Measurements from ENCODE around the gene SETBP1.

Gene SETBP1

DNA sequence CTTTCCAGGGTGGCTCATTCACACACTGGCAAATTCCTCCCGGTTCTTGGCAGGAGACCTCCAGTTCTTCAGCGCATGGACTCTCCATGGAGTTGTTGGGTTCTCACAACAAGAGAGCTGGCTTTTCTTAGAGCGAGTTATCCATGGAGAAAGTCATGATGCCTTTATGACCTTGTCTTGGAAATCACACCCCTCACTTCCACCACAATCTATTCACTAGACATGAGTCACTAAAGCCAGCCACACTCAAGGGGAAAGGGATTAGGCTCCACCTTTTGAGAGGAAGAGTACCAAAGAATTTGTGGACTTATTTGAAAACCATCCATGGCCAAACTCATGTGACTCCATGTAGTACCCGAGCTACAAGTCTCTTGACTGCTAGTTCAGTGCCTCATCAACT lies 160.5 kb downstream of the SETBP1 start:
- no peak overlapping the region for H3K4me3 ChIP-seq (ENCODE audit: low read depth, low read length)
- H3K79me2 ChIP-seq (ENCODE audit: control insufficient read depth, insufficient read depth, low read length, unreplicated experiment) = no peaks in the 10 kb centered on the region
- peaks cover 8% of the 10 kb centered on the region for H3K4me1 ChIP-seq (ENCODE audit: control insufficient read depth, insufficient read depth, low read length, unreplicated experiment)
- no peaks in the 10 kb centered on the region for H3K27me3 ChIP-seq (ENCODE audit: insufficient read depth, low read length)
- no peak overlapping the region for H3K27ac ChIP-seq (ENCODE audit: low read depth, low read length)
- no peak overlapping the region for H2AFZ ChIP-seq (ENCODE audit: low read length, unreplicated experiment)
- no peaks in the 10 kb centered on the region for H3K36me3 ChIP-seq (ENCODE audit: insufficient read depth, low read length)

DNA sequence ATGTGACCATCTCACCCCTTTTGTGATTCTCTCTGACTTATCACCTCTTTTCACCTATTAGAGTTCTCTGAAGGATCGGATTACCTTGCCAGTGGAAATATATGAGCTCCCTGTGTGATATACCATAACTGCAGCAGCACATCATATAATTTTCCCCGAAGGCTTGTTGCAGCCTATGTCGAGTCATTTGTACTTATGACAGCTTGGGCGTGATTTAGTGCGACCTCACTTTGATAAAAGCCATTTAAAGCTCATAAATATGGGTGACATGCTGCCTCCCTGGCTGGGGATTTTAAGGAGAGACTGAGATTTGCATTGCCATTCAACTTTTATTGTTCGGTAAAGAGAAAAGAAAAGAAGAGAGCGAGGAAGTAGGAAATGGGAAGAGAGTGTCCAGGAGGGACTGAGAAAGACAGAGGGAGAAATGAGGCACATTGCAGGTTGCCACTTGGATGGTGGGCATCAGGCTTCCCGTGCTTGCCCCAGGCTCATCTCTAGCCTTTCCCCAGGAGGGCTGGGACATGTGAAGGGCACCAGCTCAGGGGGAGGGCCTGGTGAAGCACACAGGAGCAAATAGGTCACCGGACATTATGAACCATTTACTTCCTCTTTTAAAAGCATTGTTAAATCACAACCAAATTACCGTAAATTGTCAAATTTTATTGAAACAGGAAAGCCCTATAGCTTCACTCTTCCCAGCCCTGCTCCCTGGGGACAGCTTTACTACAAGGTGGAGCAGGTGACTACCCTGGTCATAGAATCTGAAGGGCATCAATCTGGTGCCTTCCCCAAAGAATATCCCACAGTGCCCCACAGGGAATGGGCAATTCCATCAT lies 161.3 kb downstream of the SETBP1 start:
- Histone ChIP-seq H3K27ac (ENCODE audit: low read depth, low read length) (no peak overlapping the region), H3K27me3 (ENCODE audit: insufficient read depth, low read length) (no peaks in the 10 kb centered on the region), H3K4me1 (ENCODE audit: control insufficient read depth, insufficient read depth, low read length, unreplicated experiment) (peaks cover 8% of the 10 kb centered on the region), H2AFZ (ENCODE audit: low read length, unreplicated experiment) (no peak overlapping the region), H3K79me2 (ENCODE audit: control insufficient read depth, insufficient read depth, low read length, unreplicated experiment) (no peaks in the 10 kb centered on the region), H3K4me3 (ENCODE audit: low read depth, low read length) (no peak overlapping the region), H3K36me3 (ENCODE audit: insufficient read depth, low read length) (no peaks in the 10 kb centered on the region)

DNA sequence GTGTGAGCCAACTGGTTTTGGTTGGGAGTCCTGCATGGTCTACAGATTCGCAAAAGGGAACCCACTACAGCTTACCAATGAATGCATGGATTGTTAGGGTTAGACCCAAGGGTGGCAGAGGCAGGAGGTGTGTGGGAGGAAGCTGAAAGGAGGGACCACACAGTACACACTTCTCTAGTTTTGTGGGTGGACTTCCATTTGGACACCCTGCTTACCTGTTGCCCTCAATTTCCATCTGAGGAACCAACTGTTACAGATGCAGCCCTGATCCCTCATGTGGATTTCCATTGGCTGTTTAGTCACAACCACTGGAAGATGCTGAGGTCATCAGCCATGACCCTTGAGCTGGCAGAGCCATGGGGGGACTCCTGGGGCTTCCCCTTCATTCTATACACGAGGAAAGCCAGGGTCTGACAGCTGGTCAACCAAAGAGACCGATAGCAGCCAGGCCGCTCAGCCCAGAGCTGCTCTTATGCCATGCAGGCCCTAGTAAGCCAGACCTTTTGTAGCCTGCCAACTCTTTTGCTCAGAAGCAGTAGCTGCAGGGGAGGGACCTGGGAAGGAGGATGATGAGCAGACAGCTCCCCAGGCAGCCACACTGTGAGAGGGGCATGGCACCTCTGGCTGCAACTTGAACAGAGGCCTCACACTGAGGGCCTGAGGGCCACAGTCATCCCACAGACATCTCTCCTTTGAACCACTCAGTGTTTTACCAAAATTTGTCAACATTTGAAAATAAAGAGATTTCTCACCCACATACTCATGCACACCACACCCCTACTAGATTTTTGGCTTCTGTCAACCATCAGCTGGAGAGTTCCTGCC lies 162.1 kb downstream of the SETBP1 start:
- Histone ChIP-seq H3K79me2 (ENCODE audit: control insufficient read depth, insufficient read depth, low read length, unreplicated experiment) (no peaks in the 10 kb centered on the region), H3K27me3 (ENCODE audit: insufficient read depth, low read length) (no peaks in the 10 kb centered on the region)

DNA sequence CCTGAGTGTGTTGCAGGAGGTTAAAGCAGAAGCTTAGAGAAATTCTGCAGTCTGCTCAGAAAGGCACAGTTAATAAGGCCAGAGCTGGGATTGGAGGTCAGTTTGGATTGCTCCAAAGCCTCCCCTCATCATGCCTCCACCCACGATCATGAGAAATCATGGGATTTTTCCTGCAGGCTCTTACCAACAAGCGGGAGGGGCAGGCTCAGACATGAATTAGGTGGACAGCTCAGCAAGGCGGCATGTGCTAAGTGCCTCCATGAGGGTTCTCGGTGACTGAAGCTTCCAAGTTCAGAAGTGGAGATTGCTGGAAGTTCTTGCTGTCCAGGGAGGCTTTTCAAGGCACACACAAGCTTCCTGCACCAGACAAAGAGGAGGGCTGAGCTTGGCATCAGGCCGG lies 163.8 kb downstream of the SETBP1 start:
- no peaks in the 10 kb centered on the region for H3K27me3 ChIP-seq (ENCODE audit: insufficient read depth, low read length)
- H3K79me2 ChIP-seq (ENCODE audit: control insufficient read depth, insufficient read depth, low read length, unreplicated experiment) = no peaks in the 10 kb centered on the region
- H3K4me1 ChIP-seq (ENCODE audit: control insufficient read depth, insufficient read depth, low read length, unreplicated experiment) = peaks cover 2% of the 10 kb centered on the region
- H2AFZ ChIP-seq (ENCODE audit: low read length, unreplicated experiment) = no peak overlapping the region
- H3K27ac ChIP-seq (ENCODE audit: low read depth, low read length) = no peak overlapping the region
- H3K4me3 ChIP-seq (ENCODE audit: low read depth, low read length) = no peak overlapping the region
- no peaks in the 10 kb centered on the region for H3K36me3 ChIP-seq (ENCODE audit: insufficient read depth, low read length)

More for the DNA sequence above, 162.1 kb downstream of the SETBP1 start:
- no peaks in the 10 kb centered on the region for H3K36me3 ChIP-seq (ENCODE audit: insufficient read depth, low read length)
- no peak overlapping the region for H2AFZ ChIP-seq (ENCODE audit: low read length, unreplicated experiment)
- H3K4me3 ChIP-seq (ENCODE audit: low read depth, low read length) = no peak overlapping the region
- H3K27ac ChIP-seq (ENCODE audit: low read depth, low read length) = no peak overlapping the region
- peaks cover 8% of the 10 kb centered on the region for H3K4me1 ChIP-seq (ENCODE audit: control insufficient read depth, insufficient read depth, low read length, unreplicated experiment)

DNA sequence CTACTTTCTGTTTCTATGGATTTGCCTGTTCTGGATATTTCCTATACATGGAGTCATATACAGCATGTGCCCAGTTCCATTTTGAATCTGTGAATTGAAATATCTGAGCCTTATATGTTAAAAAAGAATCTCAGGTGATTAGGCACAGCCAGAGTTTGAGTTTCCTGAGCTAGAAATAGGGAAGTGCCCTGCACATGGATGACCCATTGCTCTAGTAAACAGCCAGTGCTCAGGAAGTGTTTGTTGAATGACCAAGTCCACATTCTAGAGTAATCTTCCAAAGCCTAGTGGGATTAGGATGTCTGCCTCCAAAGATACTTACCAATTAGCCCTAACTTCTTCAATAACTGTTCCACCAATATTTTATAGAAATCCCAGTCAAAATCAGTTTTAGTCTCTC lies 165.8 kb downstream of the SETBP1 start:
- Histone ChIP-seq H3K27ac (ENCODE audit: low read depth, low read length) (no peak overlapping the region), H3K27me3 (ENCODE audit: insufficient read depth, low read length) (no peaks in the 10 kb centered on the region), H3K4me1 (ENCODE audit: control insufficient read depth, insufficient read depth, low read length, unreplicated experiment) (no peaks in the 10 kb centered on the region), H3K4me3 (ENCODE audit: low read depth, low read length) (no peak overlapping the region), H3K36me3 (ENCODE audit: insufficient read depth, low read length) (no peaks in the 10 kb centered on the region), H2AFZ (ENCODE audit: low read length, unreplicated experiment) (no peak overlapping the region), H3K79me2 (ENCODE audit: control insufficient read depth, insufficient read depth, low read length, unreplicated experiment) (no peaks in the 10 kb centered on the region)

DNA sequence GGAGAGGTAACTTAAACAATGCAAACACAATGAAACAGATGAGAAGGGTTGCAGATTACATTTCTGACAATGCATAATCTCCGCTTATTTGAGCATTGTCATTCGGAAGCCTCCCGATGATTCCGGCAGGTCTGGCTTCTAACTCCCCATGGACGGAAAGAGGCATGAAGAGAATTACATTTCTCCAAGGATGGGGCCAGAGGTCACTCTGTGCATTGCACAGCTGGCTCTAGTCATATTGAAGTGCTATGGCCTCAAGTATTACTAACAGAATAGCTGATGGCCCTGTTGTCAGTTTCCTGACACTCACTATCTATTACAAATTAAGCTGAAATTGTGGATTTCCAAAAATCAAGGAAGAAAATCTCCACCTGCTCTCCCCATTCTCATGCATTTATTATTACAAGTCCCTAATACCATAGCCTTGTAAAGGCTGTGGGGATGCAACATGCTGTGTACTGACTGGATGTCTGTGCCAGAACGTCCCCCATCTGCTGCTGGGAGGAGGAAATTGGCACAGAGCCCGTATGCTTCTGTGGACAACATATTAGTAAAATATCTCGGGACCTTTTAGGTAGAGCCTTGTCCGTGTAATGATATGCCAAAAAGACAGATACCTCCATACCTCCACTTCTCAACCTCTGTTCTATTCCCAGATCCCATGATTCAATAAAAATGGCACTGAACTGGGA lies 168.1 kb downstream of the SETBP1 start:
- Histone ChIP-seq H3K4me3 (ENCODE audit: low read depth, low read length) (no peak overlapping the region), H3K36me3 (ENCODE audit: insufficient read depth, low read length) (no peaks in the 10 kb centered on the region), H3K27ac (ENCODE audit: low read depth, low read length) (no peak overlapping the region)

DNA sequence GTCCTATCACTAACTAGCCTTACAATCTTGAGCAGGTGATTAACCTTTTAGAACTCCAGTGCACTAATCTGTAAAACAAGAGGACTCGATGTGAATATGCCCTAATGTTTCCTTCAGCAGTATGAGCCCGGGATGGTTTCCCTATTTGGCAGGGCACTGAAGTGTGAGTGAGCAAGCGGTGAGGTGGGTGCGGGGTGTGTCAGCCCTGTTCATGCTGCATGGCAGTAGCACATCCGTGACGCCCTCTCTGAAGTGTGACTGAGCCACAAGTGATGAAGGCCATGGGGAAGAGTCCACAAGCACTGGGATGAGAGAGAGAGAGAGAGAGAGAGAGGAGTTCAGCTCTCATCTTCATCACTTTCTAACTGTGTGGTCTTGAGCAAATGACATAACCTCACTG lies 168.7 kb downstream of the SETBP1 start:
- no peak overlapping the region for H3K4me3 ChIP-seq (ENCODE audit: low read depth, low read length)

More for the DNA sequence above, 168.1 kb downstream of the SETBP1 start:
- Histone ChIP-seq H2AFZ (ENCODE audit: low read length, unreplicated experiment) (no peak overlapping the region), H3K4me1 (ENCODE audit: control insufficient read depth, insufficient read depth, low read length, unreplicated experiment) (no peaks in the 10 kb centered on the region), H3K27me3 (ENCODE audit: insufficient read depth, low read length) (no peaks in the 10 kb centered on the region), H3K79me2 (ENCODE audit: control insufficient read depth, insufficient read depth, low read length, unreplicated experiment) (no peaks in the 10 kb centered on the region)

DNA sequence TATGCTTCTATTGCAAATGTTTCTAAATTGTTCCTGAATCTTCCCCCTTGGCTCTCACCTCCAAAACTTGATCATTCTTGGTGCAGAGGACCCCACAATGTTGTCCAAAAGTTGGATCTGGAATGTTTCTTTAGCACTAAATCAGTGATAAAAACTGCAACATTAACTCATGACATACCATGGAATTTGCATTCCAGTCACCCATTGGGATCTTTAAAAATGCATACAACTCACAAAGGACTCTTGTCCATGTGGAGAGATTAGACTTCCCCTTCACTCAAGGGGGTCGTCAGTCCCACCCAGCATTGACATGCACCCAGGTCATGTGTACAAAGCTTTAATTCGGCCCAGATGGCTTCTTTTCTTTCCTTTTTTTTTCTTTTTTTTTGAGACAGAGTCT lies 169.3 kb downstream of the SETBP1 start:
- Histone ChIP-seq H2AFZ (ENCODE audit: low read length, unreplicated experiment) (no peak overlapping the region), H3K4me1 (ENCODE audit: control insufficient read depth, insufficient read depth, low read length, unreplicated experiment) (no peaks in the 10 kb centered on the region), H3K27me3 (ENCODE audit: insufficient read depth, low read length) (no peaks in the 10 kb centered on the region), H3K4me3 (ENCODE audit: low read depth, low read length) (no peak overlapping the region), H3K27ac (ENCODE audit: low read depth, low read length) (no peak overlapping the region), H3K36me3 (ENCODE audit: insufficient read depth, low read length) (no peaks in the 10 kb centered on the region), H3K79me2 (ENCODE audit: control insufficient read depth, insufficient read depth, low read length, unreplicated experiment) (no peaks in the 10 kb centered on the region)

More for the DNA sequence above, 168.7 kb downstream of the SETBP1 start:
- no peak overlapping the region for H2AFZ ChIP-seq (ENCODE audit: low read length, unreplicated experiment)
- H3K27me3 ChIP-seq (ENCODE audit: insufficient read depth, low read length) = no peaks in the 10 kb centered on the region
- H3K4me1 ChIP-seq (ENCODE audit: control insufficient read depth, insufficient read depth, low read length, unreplicated experiment) = no peaks in the 10 kb centered on the region
- H3K79me2 ChIP-seq (ENCODE audit: control insufficient read depth, insufficient read depth, low read length, unreplicated experiment) = no peaks in the 10 kb centered on the region
- H3K36me3 ChIP-seq (ENCODE audit: insufficient read depth, low read length) = no peaks in the 10 kb centered on the region
- H3K27ac ChIP-seq (ENCODE audit: low read depth, low read length) = no peak overlapping the region

DNA sequence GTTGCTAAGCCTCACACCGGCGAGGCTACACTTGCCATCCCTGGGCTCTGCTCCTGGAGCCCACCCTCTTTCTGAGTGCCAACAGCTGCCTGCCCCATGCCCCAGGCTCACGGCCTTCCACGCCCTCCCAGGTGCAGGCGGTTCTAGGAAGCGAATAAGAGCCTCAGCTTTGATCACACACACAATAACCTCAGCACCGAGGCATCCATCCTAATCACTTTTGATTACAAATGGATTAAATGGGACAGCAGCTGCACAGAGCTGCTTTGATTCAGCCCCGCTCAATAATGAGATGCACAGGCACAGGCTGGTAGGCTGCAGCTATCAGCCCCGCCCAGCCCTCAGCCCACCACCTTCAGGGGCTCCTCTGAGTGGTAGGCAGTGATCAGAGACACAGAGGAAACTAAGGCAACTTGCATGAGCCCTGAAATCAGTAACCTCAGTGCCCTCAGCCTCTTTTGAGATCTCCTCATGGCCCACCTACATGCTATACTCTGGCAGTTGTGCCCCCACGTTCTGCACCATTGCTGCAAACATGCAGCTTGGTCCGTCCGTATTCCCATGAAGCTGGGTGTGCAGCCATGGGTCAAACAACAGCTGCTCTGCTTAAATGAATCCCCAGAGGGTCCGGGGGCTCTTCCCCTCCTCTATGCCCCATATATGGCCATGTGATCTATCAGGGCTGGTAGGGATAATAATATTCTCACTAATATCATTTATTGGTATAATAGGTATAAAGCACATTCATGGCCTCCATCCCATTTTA lies 171.4 kb downstream of the SETBP1 start:
- H3K4me1 ChIP-seq (ENCODE audit: control insufficient read depth, insufficient read depth, low read length, unreplicated experiment) = no peaks in the 10 kb centered on the region
- H2AFZ ChIP-seq (ENCODE audit: low read length, unreplicated experiment) = no peak overlapping the region
- H3K27me3 ChIP-seq (ENCODE audit: insufficient read depth, low read length) = 0 out of 2 replicates have a peak, but pooled peaks cover 3% of the 10 kb centered on the region
- no peak overlapping the region for H3K27ac ChIP-seq (ENCODE audit: low read depth, low read length)
- H3K36me3 ChIP-seq (ENCODE audit: insufficient read depth, low read length) = no peaks in the 10 kb centered on the region
- H3K4me3 ChIP-seq (ENCODE audit: low read depth, low read length) = no peak overlapping the region
- no peaks in the 10 kb centered on the region for H3K79me2 ChIP-seq (ENCODE audit: control insufficient read depth, insufficient read depth, low read length, unreplicated experiment)

DNA sequence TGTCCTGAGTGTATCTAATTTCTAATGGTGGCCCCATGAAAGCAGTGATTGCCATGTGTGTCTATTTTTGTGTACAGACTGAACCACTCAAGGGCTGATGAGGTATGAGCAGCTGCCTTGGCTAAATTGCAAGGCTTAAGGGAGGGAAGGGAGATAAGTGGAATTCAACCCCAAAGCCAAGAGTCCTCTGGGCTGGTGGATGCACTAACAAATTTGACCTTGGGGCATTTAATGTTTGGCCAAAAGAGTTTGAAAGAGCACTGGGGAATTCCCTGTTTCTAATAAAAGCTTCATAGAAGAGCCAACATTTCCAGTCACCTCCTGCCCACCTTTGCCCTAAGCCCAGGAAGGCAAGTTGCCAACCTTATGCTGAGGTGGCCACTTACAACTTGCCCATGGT lies 172.1 kb downstream of the SETBP1 start:
- H3K27me3 ChIP-seq (ENCODE audit: insufficient read depth, low read length) = 0 out of 2 replicates have a peak, but pooled peaks cover 3% of the 10 kb centered on the region
- H3K79me2 ChIP-seq (ENCODE audit: control insufficient read depth, insufficient read depth, low read length, unreplicated experiment) = no peaks in the 10 kb centered on the region
- H3K27ac ChIP-seq (ENCODE audit: low read depth, low read length) = no peak overlapping the region
- H3K4me1 ChIP-seq (ENCODE audit: control insufficient read depth, insufficient read depth, low read length, unreplicated experiment) = no peaks in the 10 kb centered on the region
- H3K4me3 ChIP-seq (ENCODE audit: low read depth, low read length) = no peak overlapping the region
- no peak overlapping the region for H2AFZ ChIP-seq (ENCODE audit: low read length, unreplicated experiment)
- H3K36me3 ChIP-seq (ENCODE audit: insufficient read depth, low read length) = no peaks in the 10 kb centered on the region

Measured in ACC112 (cell line).